ENCODE results near the gene SKI. TPM values are rescaled to one million over a fixed set of nuclear protein-coding genes. Genes with fewer than 3 reads are reported as not detected.

The SKI gene
- total and polyA plus RNA-seq, 7 donors: 7.7 to 32.1 (median 21.4) TPM

GRCh38 chr1:2306151-2306978, 78.2 kb downstream of the SKI start:
- H3K36me3 ChIP-seq (ENCODE audit: insufficient read depth in 1 of 2, low read depth in 1 of 2): peaks cover 3 to 61% of the 10 kb centered on the region in 2 donors
- H3K4me1 ChIP-seq: peaks cover 5% of the 10 kb centered on the region
- DNase-seq: no peak

GRCh38 chr1:2307064-2307605, 79.0 kb downstream of the SKI start:
- intact Hi-C loops (cut with DNase I): loop anchor here in 1 of 2 donors (10.0 kb wide), 1 partner anchor 72 kb away; no protein-coding TSS in a partner anchor
- Histone ChIP-seq H3K36me3 (ENCODE audit: insufficient read depth in 1 of 2, low read depth in 1 of 2) (peaks cover 3 to 61% of the 10 kb centered on the region in 2 donors), H3K9me3 (no peaks in the 10 kb centered on the region), H3K27me3 (ENCODE audit: insufficient read depth in 3 of 3, low read length in 2 of 3) (no peaks in the 10 kb centered on the region), H3K4me3 (no peak overlapping the region), H3K4me1 (no peaks in the 10 kb centered on the region), H3K27ac (no peak overlapping the region)
- TF ChIP-seq CTCF (IDR thresholded peaks at IDR 0.05): no peak
- DNase-seq: no peak
- whole genome bisulfite sequencing, 3 donors: 94 to 96% (median 95%) methylated on average over 41 of the region's 41 CpGs
- ATAC-seq: no peak

More at GRCh38 chr1:2306151-2306978, 78.2 kb downstream of the SKI start:
- H3K4me3 ChIP-seq: no peak overlapping the region
- TF ChIP-seq CTCF (IDR thresholded peaks at IDR 0.05): no peak
- H3K9me3 ChIP-seq: no peaks in the 10 kb centered on the region
- no peaks in the 10 kb centered on the region for H3K27me3 ChIP-seq (ENCODE audit: insufficient read depth in 3 of 3, low read length in 2 of 3)
- no peak for ATAC-seq
- WGBS, 3 donors: 88 to 93% (median 89%) methylated on average over 75 to 81 of the region's 81 CpGs
- intact Hi-C loops (cut with DNase I): loop anchor here in 1 of 2 donors (10.0 kb wide), 1 partner anchor 72 kb away; no protein-coding TSS in a partner anchor
- no peak overlapping the region for H3K27ac ChIP-seq

GRCh38 chr1:2307972-2308371, 79.9 kb downstream of the SKI start:
- no peak for DNase-seq
- Histone ChIP-seq H3K27ac (no peak overlapping the region), H3K9me3 (no peaks in the 10 kb centered on the region), H3K4me1 (peaks cover 3% of the 10 kb centered on the region), H3K4me3 (no peak overlapping the region), H3K36me3 (ENCODE audit: insufficient read depth in 1 of 2, low read depth in 1 of 2) (peaks cover 3 to 61% of the 10 kb centered on the region in 2 donors), H3K27me3 (ENCODE audit: insufficient read depth in 3 of 3, low read length in 2 of 3) (no peaks in the 10 kb centered on the region)
- intact Hi-C loops (cut with DNase I): loop anchor here in 1 of 2 donors (10.0 kb wide), 1 partner anchor 73 kb away; no protein-coding TSS in a partner anchor
- ATAC-seq: no peak
- TF ChIP-seq CTCF (IDR thresholded peaks at IDR 0.05): no peak
- WGBS, 3 donors: 92 to 95% (median 95%) methylated on average over 15 of the region's 15 CpGs

GRCh38 chr1:2308844-2309243, 80.7 kb downstream of the SKI start:
- Histone ChIP-seq H3K4me3 (no peak overlapping the region), H3K4me1 (peaks cover 6% of the 10 kb centered on the region), H3K27ac (no peak overlapping the region), H3K27me3 (ENCODE audit: insufficient read depth in 3 of 3, low read length in 2 of 3) (no peaks in the 10 kb centered on the region), H3K36me3 (ENCODE audit: insufficient read depth in 1 of 2, low read depth in 1 of 2) (peaks cover 3 to 54% of the 10 kb centered on the region in 2 donors), H3K9me3 (no peaks in the 10 kb centered on the region)
- intact Hi-C loops (cut with DNase I): loop anchor here in 1 of 2 donors (10.0 kb wide), 1 partner anchor 74 kb away; no protein-coding TSS in a partner anchor
- DNase-seq (no peak), ATAC-seq (no peak)
- 87 to 94% (median 92%) methylated on average over 19 to 20 of the region's 20 CpGs for WGBS, 3 donors
- TF ChIP-seq CTCF (IDR thresholded peaks at IDR 0.05): no peak
